ENCODE measurements around the gene MESD. TPM values are rescaled to one million over a fixed set of nuclear protein-coding genes. Genes with fewer than 3 reads are reported as not detected.

MESD gene
- total and polyA plus RNA-seq, 9 of the 15 experiments (the other 6 are each of a cell fraction or from before 2014, with no cell fraction given): 11.3 to 39.7 (median 22.8) TPM

- TF ChIP-seq NFXL1 (CRISPR knock-in tag; IDR thresholded peaks at IDR 0.05) (no peak), TEAD4 (IDR thresholded peaks at IDR 0.05; ENCODE audit: low read length) (no peak), TEAD4 (CRISPR knock-in tag; IDR thresholded peaks at IDR 0.05; ENCODE audit: borderline replicate concordance) (no peak), GTF3C2 (IDR thresholded peaks at IDR 0.05; ENCODE audit: borderline replicate concordance, extremely low read depth, insufficient read length) (no peak), ATF1 (CRISPR knock-in tag; IDR thresholded peaks at IDR 0.05) (no peak), ATF1 (tag; IDR thresholded peaks at IDR 0.05) (no peak), BCL6 (CRISPR knock-in tag; IDR thresholded peaks at IDR 0.05) (no peak), SIX5 (IDR thresholded peaks at IDR 0.05; ENCODE audit: borderline replicate concordance in 1 of 2, insufficient read depth in 1 of 2, low read depth in 1 of 2, low read length in 2 of 2) (no peak), TSHZ1 (CRISPR knock-in tag; IDR thresholded peaks at IDR 0.05) (no peak), ARID2 (IDR thresholded peaks at IDR 0.05) (peak; percentile 73), ZNF408 (CRISPR knock-in tag; IDR thresholded peaks at IDR 0.05; ENCODE audit: low read depth) (no peak), GATAD2B (IDR thresholded peaks at IDR 0.05; ENCODE audit: borderline replicate concordance) (no peak), CAMTA2 (CRISPR knock-in tag; conservative IDR thresholded peaks at IDR 0.05) (no peak), NFE2 (IDR thresholded peaks at IDR 0.05; ENCODE audit: low read depth) (no peak), ZNF592 (IDR thresholded peaks at IDR 0.05) (0 out of 2 replicates have a peak, but pooled peaks have one; percentile 23)
Measured at GRCh38 chr15:80996247-80996646, 6.6 kb upstream of the MESD start (continued).
